HG02870 (cell line): ENCODE measurements around the gene CHRNB1.

Experiments
- ATAC-seq: cut with Tn5 transposase; IDR thresholded peaks from one replicate; pipeline ENCODE4 v1.9.1; 2021; ENCODE audit warnings: mild to moderate bottlenecking, moderate library complexity; ENCODE audit not compliant: unreplicated experiment

Gene CHRNB1

DNA sequence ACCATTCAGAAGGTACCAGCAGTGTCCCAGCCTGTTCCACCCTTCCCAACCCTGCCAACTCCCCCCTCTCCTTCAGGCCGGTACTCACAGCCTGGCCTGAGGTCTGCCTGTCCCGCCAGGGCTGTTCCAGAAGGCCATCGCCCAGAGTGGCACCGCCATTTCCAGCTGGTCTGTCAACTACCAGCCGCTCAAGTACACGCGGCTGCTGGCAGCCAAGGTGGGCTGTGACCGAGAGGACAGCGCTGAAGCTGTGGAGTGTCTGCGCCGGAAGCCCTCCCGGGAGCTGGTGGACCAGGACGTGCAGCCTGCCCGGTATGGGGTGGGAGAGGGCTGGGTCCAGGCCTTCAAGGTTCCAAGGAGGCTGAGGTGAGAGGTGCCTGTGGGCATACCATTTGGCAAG, 30.0 kb upstream of the CHRNB1 start:
- no peak for ATAC-seq

DNA sequence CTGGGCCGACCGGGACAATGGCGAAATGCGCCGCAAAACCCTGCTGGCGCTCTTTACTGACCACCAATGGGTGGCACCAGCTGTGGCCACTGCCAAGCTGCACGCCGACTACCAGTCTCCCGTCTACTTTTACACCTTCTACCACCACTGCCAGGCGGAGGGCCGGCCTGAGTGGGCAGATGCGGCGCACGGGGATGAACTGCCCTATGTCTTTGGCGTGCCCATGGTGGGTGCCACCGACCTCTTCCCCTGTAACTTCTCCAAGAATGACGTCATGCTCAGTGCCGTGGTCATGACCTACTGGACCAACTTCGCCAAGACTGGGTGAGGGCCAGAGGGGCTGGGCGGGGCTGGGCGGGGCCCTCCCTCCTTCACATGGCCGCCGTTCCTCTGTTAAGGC, 29.1 kb upstream of the CHRNB1 start:
- ATAC-seq = no peak

DNA sequence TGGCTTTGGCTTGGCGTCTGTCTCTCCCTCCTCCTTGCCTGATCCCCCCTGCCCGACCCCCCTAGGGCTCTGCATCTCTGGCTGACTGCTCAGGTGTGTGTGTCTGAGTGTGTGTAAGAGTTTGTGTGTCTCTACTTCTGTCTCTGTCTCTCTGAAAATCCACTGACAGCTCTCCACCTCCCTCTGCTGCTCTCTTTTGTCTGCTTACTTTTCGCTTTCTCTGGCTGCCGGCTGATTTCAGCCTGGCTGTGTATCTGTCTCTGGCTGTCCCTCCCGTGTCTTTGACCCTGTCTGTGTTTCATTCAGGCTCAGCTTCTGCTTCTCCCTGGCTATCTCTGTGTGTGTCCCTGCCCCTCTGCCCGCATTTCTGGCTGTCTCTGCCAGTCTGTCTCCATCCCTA, 28.5 kb upstream of the CHRNB1 start:
- ATAC-seq = no peak

DNA sequence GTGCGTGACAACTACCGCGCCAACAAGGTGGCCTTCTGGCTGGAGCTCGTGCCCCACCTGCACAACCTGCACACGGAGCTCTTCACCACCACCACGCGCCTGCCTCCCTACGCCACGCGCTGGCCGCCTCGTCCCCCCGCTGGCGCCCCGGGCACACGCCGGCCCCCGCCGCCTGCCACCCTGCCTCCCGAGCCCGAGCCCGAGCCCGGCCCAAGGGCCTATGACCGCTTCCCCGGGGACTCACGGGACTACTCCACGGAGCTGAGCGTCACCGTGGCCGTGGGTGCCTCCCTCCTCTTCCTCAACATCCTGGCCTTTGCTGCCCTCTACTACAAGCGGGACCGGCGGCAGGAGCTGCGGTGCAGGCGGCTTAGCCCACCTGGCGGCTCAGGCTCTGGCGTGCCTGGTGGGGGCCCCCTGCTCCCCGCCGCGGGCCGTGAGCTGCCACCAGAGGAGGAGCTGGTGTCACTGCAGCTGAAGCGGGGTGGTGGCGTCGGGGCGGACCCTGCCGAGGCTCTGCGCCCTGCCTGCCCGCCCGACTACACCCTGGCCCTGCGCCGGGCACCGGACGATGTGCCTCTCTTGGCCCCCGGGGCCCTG, 27.7 kb upstream of the CHRNB1 start:
- no peak for ATAC-seq

DNA sequence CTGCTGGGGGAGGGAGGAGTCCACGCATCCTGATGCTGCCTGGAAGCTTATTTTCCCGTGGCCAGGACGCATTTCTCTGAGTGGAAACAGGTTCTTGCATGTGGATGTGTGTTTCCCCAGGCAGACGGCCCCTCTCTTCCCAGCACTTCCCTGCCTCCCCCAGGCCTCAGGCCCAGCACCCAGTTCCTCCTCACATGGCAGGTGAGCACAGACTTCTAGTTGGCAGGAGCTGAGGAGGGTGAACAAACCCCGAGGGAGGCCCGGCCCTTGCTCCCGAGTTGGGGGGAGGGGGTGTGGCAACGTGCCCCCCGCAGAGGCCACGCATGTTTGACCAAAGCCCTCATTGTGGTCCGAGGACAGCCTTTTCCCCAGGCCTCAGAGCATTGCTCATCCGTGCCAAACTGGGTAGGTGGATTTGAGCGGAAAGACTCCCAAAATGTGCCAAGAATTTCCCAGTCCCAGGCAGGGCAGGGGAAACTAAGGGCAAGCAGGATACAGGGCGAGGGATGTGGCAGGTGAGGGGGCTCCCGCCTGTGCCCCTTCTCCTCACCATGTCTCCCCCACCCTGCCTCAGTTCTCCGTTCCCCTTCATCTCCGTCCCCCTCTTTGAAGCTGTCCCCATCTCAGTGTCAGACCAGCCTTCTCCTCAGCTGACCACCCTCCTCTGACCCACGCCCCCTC, 26.2 kb upstream of the CHRNB1 start:
- no peak for ATAC-seq

DNA sequence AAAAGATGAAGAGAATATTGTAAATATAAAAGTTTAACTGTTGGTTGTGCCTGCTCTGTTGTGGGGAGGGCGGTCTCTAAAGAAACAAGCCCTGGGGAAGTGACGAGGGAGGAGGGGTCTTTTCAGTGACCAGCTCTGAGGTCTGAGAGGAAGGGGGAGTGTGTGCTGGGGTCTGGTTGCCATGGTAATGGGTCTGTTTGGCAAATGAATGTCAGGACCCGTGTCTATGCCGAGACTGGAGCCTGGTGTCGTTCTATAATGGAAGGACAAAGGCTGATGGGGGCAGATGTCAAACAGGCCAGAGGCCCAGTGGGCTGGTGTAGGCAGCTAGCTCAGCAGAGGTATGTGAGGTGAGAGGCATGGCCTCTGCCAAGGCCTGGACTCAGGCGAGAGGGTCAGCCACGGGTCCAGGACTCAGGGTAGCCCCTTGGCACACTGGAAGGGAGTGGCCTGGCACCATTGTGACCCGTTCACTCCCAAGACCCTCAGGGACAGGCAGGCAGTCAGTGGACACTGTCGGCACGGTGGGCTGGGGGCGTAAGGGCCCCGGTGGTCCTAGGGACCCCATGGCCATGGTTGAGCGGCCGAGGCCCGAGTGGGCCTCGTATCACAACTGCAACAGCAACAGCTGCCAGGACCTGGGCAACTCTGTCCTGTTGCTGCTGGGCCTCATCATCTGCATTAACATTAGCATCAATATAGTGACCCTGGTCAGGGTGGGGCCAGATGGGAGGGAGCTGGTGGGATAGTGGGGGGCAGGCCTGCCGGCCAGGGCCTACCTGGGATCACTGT, 24.8 kb upstream of the CHRNB1 start, which contains the start of gene SPEM1:
TSS of gene SPEM1 (plus strand) at position 506 of the 792 bp plus-strand sequence. CDS start at position 567, 61 bp downstream.
- ATAC-seq = no peak

DNA sequence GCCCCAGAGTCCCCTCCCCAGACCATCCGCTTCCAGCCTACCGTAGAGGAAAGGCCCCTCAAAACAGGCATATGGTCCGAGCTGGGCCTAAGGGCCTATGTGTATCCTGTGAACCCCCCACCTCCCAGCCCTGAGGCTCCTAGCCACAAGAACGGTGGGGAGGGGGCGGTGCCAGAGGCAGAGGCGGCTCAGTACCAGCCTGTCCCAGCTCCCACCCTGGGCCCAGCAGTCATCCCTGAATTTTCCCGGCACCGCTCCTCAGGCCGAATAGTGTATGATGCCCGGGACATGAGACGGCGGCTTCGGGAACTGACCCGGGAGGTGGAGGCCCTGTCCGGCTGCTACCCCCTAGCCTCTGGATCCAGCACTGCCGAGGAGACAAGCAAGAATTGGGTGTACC, 23.7 kb upstream of the CHRNB1 start:
- no peak for ATAC-seq

DNA sequence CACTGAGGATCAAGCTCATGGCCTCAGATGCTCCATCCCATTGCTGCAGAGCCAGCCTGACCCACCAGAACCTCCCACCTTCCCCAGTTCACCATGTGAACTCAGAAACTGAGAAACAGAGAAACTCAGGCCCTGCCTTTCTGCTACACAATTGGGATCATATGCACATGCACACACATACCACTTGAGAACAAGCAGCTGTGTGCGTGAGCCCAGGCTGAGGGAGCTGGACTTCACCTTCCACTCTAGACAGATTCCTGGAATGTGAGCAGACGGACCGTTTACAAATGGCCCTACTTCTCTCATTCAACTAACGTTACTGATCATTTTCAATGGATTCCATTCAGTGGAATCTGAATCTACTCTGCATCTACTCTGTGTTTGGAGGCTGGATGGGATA, 21.2 kb upstream of the CHRNB1 start:
- no peak for ATAC-seq

DNA sequence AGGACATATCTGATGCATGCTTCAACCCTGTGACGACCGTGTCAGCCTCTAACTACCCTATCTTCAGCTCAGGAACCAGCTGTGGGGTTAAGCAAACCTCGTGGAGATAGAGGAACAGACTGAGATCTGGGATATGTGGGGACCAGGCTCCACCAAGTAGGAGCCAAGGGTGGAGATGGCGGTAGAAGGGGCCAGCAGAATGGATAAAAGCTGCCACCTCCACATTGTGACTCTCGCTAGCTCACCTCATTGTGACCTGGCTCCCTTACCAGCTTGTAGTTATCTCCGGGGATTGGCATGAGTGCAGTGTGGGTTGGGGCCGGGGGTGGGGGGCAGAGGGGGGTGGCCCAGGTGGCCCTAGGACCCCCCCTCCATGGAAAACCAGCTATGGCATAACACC, 19.5 kb upstream of the CHRNB1 start, which contains the start of gene SPEM2:
TSS of gene SPEM2 (plus strand) at position 301 of the 400 bp plus-strand sequence. CDS start at position 374, 73 bp downstream.
- ATAC-seq = no peak

DNA sequence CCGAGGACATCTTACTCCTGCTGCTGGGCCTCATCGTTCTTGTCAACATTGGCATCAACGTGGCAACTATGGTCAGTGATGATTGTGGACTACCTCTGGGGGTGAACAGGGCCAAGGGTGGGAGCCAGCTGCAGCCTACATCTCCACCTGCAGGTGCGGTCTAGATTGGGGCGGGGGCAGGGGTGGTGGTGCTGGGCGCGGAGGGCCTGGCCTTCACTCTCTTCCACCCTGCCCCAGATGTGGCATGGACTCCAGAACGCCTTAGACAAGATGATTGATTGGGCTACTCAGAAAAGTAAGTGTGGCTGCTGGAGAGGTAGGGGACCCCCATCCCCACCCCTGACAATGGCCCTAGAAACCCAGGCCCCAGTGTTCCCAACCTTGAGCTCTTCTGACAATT, 19.1 kb upstream of the CHRNB1 start:
- ATAC-seq = no peak

DNA sequence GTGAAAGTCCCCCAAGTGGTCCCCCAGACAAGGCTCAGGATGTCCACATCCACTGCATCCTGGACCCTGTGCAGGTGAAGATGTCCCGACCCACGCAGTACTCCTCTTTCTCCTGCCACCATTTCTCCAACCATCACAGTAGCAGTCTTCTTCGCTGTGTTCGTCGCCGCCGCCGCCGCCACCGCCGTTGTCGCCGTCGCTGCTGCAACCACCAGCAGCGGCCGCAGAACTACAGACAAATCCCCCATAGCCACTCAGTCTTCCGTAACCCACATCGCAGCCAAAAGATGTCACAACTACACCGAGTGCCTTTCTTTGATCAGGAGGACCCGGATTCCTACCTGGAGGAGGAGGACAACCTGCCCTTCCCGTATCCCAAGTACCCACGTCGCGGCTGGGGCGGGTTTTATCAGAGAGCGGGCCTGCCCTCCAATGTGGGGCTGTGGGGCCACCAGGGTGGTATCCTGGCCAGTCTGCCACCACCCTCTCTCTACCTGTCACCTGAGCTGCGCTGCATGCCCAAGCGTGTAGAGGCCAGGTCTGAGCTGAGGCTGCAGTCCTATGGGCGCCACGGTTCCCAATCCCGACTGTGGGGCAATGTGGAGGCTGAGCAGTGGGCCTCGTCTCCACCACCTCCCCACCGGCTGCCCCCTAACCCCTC, 18.5 kb upstream of the CHRNB1 start:
- ATAC-seq = no peak

DNA sequence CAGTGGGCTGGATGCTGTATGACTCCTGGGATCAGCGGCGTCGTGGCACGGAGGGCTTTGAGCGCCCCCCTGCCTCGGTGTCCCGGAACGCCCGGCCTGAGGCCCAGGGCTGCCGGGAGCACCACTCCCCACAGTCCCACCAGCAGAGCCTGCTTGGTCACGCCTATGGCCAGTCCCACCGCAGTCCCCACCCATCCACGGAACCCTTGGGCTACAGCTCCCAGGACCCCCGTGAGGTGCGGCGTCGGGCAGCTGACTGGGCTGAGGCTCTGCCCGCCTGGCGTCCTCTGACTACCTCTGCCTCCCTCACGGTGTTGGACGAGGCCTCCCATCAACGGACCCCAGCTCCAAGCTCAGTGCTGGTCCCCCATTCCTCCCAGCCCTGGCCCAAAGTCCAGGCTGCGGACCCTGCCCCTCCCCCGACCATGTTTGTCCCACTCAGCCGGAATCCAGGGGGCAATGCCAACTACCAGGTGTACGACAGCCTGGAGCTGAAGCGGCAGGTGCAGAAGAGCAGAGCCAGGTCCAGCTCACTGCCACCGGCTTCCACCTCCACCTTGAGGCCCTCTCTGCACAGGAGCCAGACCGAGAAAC, 17.9 kb upstream of the CHRNB1 start:
- no peak for ATAC-seq

DNA sequence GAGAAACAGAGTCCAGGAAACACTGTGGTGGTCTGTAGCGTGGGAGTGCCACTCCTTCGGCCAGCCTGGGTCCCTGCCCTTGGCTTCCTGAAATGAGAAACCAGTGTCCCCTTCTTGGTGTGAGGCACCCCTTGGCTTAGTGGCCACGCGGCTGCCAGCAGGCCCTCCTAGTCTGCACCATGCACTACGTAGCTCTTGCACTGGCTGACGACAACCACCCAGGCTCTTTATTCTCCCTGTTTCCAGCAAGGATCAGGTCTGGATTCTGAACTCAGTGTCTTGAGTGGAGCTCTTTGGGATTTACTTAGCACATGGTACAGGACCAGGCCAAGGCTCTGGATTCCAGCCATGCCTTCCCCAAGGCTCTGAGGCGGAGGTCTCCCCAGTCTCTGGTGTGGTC, 17.3 kb upstream of the CHRNB1 start:
- no peak for ATAC-seq

DNA sequence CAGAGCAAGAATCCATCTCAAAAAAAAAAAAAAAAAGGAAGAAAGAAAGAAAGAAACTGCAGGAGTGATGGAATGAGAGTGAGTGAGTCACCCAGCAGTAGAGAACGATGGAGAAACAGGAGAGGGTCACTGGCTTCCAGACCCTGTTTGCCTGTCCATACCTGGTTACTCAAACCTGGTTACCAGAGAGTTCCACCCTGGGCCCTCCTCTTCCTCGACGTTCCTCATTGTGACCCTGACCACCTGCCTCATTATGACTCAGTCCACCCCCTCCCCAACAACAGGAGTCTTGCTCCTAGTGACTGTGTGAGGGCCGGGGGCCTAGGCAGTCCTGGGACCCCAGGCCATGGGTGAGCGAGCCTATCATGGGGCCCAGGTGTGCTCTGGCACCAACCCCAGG, 16.3 kb upstream of the CHRNB1 start, which contains the start of gene SPEM3:
TSS of gene SPEM3 (plus strand) at position 301 of the 400 bp plus-strand sequence. CDS start at position 347, 46 bp downstream.
- ATAC-seq = no peak

DNA sequence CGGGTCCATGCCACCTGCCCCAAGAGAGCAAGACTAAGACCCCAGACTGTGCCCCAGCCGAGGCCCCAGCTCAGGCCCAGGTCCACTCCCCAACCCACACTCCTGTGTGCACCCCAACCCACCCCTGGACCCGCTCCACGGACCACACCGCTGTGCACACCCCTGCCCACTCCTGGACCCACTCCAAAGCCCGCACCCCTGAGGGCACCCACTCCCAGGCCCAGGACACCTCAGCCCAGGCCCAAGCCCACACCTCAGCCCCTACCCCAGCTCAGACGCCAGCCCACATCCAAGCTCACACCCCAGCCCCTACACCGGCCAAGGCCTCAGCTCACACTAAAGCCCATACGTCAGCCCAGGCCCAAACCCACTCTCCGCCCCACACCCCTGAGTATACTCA, 15.1 kb upstream of the CHRNB1 start:
- ATAC-seq = no peak

DNA sequence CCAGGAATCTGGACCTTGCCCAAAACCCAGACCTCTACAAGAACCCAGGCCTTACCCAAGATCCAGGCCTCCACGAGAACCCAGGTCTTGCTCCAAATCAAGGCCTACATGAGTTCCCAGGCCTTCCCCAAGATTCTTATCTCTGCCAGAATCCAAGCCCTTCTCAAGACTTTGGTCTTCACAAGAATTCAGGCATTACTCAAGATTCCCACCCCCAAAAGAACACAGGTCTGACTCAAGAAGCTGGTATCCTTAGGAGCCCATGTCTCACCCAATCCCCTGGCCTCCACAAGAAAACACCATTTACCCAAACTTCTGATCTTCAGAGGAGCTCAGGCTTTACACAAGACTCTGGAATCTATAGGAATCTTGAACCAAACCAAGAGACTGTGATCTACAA, 13.6 kb upstream of the CHRNB1 start:
- no peak for ATAC-seq

DNA sequence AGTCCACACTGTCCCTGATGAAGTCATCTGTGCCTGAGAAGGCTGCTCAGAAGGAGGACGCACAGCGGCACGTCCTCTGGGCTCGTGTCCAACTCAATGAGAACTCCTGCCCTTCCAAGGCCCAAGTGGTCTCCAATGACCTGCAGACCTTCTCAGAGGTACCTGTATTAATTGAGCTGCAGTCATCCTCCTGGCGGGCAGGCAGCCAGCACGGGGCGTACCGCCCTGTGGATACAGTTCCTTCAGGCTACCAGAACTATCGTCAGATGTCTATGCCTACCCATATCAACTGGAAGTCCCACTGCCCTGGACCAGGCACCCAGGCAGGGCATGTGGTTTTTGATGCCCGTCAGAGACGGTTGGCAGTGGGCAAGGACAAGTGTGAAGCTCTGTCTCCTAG, 12.6 kb upstream of the CHRNB1 start:
- ATAC-seq = no peak

DNA sequence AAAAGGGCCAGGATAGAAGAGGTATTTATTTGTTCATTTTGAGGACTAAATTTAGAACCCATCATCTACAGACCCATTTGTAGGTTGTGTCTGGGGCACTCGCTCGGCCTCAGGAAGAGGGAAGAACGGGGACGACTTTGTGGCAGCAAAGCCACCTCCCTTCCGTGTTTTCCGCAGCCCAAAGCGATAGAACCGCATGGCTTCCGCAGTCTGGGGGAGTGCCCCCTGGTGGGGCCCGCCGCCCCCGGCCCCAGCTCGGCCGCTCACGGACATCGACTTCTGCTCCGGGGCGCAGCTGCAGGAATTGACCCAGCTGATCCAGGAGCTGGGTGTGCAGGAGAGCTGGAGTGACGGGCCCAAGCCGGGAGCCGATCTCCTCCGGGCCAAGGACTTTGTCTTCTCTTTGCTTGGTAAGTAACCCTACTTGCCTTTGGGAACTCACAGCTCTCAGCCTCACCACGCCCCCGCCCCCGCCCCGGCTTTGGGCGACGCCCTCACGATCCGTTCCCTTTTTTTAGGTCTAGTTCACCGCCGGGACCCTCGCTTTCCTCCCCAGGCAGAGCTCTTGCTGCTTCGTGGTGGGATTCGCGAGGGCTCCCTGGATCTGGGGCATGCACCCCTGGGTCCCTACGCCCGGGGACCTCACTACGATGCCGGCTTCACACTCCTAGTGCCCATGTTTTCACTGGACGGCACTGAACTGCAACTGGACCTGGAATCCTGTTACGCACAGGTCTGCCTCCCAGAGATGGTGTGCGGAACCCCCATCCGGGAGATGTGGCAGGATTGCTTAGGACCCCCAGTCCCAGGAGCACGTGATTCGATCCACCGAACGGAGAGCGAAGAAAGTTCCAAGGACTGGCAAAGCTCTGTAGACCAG, 8.9 kb upstream of the CHRNB1 start:
- no peak for ATAC-seq

DNA sequence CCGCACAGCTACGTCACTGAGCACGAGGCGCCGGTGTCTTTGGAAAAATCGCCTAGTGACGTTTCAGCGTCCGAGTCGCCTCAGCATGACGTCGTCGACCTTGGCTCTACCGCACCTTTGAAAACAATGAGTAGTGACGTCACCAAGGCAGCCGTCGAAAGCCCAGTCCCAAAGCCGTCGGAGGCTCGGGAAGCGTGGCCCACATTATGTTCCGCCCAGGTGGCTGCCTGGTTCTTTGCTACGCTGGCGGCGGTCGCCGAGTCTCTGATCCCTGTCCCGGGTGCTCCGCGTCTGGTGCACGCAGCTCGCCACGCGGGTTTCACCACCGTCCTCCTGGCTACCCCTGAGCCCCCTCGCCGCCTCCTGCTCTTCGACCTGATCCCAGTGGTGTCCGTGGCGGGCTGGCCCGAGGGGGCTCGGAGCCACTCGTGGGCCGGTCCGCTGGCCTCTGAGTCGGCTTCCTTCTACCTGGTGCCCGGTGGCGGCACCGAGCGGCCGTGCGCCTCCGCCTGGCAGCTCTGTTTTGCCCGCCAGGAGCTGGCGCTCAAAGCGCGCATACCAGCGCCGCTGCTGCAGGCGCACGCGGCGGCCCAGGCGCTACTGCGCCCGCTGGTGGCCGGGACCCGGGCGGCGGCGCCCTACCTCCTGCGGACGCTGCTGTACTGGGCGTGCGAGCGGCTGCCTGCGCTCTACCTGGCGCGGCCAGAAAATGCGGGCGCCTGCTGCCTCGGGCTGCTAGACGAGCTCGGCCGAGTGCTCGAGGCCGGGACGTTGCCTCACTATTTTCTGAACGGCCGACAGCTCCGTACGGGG, 8.1 kb upstream of the CHRNB1 start:
- no peak for ATAC-seq
